ENCODE data around the gene CRTC1. TPM values are rescaled to one million over a fixed set of nuclear protein-coding genes. Genes with fewer than 3 reads are reported as not detected.

The CRTC1 gene
- total and polyA plus RNA-seq, 3 donors from 2014 or later, result 15.6 to 32.1 (median 28.1) TPM

DNA sequence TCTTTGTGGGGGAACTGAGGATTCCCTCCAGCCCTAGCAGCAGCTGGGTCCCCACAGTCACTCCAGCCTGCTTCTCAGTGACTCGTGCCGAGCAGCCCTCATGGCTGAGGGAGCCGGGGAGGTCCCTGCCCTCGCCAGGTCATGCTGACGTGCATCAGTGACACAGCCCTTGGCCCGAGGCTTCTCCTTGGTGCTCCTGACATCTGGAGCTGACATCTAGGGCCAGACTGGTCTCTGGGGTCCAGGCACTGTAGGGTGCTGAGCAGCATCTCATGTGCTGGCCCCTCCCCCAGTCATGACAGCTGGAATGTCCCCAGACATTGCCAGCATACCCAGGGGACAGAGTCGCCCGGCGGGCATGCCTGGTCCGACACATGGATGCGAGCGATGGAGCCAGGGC is 93.3 kb downstream of the CRTC1 start:
- Histone ChIP-seq H3K4me3 (no peak overlapping the region), H3K4me1 (no peaks in the 10 kb centered on the region), H3K9me3 (no peaks in the 10 kb centered on the region), H3K27me3 (no peaks in the 10 kb centered on the region), H3K27ac (no peak overlapping the region), H3K36me3 (ENCODE audit: low read depth, missing control alignments) (no peaks in the 10 kb centered on the region)
- intact Hi-C loops (cut with DNase I; ENCODE audit: low total_unique reads), result no loop called here
- TF ChIP-seq, protein P1, sequence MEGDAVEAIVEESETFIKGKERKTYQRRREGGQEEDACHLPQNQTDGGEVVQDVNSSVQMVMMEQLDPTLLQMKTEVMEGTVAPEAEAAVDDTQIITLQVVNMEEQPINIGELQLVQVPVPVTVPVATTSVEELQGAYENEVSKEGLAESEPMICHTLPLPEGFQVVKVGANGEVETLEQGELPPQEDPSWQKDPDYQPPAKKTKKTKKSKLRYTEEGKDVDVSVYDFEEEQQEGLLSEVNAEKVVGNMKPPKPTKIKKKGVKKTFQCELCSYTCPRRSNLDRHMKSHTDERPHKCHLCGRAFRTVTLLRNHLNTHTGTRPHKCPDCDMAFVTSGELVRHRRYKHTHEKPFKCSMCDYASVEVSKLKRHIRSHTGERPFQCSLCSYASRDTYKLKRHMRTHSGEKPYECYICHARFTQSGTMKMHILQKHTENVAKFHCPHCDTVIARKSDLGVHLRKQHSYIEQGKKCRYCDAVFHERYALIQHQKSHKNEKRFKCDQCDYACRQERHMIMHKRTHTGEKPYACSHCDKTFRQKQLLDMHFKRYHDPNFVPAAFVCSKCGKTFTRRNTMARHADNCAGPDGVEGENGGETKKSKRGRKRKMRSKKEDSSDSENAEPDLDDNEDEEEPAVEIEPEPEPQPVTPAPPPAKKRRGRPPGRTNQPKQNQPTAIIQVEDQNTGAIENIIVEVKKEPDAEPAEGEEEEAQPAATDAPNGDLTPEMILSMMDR (IDR thresholded peaks at IDR 0.05), result no peak
- TF ChIP-seq POLR2A (IDR thresholded peaks at IDR 0.05), result no peak
- WGBS, 2 donors, result 91% methylated on average over 12 of the region's 12 CpGs; no CpG with 5 or more reads in 1 of the 2 donors
- no peak for DNase-seq

DNA sequence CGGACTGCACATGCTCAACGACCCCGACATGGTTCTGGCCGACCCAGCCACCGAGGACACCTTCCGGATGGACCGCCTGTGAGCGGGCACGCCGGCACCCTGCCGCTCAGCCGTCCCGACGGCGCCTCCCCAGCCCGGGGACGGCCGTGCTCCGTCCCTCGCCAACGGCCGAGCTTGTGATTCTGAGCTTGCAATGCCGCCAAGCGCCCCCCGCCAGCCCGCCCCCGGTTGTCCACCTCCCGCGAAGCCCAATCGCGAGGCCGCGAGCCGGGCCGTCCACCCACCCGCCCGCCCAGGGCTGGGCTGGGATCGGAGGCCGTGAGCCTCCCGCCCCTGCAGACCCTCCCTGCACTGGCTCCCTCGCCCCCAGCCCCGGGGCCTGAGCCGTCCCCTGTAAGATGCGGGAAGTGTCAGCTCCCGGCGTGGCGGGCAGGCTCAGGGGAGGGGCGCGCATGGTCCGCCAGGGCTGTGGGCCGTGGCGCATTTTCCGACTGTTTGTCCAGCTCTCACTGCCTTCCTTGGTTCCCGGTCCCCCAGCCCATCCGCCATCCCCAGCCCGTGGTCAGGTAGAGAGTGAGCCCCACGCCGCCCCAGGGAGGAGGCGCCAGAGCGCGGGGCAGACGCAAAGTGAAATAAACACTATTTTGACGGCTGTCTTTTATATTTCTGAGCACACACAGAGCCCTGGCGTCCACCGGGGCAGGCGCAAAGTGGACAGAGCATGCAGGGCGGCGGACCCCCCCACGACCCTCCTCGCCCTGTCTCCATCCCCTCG is 94.0 kb downstream of the CRTC1 start:
- H3K27me3 ChIP-seq, result no peaks in the 10 kb centered on the region
- no peak overlapping the region for H3K4me3 ChIP-seq
- intact Hi-C loops (cut with DNase I; ENCODE audit: low total_unique reads), result no loop called here
- H3K9me3 ChIP-seq, result no peaks in the 10 kb centered on the region
- H3K27ac ChIP-seq, result no peak overlapping the region
- TF ChIP-seq, protein P1 (IDR thresholded peaks at IDR 0.05), result no peak
- TF ChIP-seq POLR2A (IDR thresholded peaks at IDR 0.05), result no peak
- DNase-seq, result no peak
- no peaks in the 10 kb centered on the region for H3K36me3 ChIP-seq (ENCODE audit: low read depth, missing control alignments)
- H3K4me1 ChIP-seq, result no peaks in the 10 kb centered on the region
- WGBS, 2 donors, result 85 to 87% methylated on average over 16 to 71 of the region's 71 CpGs

DNA sequence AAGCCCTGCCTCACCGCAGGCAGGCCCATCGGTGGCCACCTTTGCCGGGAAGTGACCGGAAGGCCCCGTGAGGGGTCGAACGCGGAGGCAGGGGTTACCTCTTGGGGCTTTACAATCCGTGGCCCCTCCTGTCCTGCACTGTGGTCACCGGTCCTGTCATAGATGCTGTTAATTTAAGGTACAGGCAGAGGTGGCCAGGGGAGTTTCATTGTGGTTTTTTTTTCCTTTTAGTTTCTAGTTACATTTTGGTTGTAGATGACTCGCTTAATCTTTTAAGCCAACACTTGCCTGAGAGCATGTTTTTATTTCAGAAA is 94.6 kb downstream of the CRTC1 start:
- 74 to 84% methylated on average over 10 to 11 of the region's 11 CpGs for WGBS, 2 donors
- Histone ChIP-seq H3K4me1 (no peaks in the 10 kb centered on the region), H3K9me3 (no peaks in the 10 kb centered on the region), H3K4me3 (no peak overlapping the region), H3K27me3 (no peaks in the 10 kb centered on the region), H3K36me3 (ENCODE audit: low read depth, missing control alignments) (no peaks in the 10 kb centered on the region), H3K27ac (no peak overlapping the region)
- no peak for DNase-seq
- no peak for TF ChIP-seq POLR2A (IDR thresholded peaks at IDR 0.05)
- intact Hi-C loops (cut with DNase I; ENCODE audit: low total_unique reads), result no loop called here

GRCh38 chr19:18778826-18779495 is 95.5 kb downstream of the CRTC1 start:
- Histone ChIP-seq H3K4me3 (no peak overlapping the region), H3K36me3 (ENCODE audit: low read depth, missing control alignments) (no peaks in the 10 kb centered on the region), H3K9me3 (no peaks in the 10 kb centered on the region), H3K27ac (no peak overlapping the region), H3K4me1 (no peaks in the 10 kb centered on the region), H3K27me3 (no peaks in the 10 kb centered on the region)
- intact Hi-C loops (cut with DNase I; ENCODE audit: low total_unique reads), result no loop called here
- 88 to 90% methylated on average over 12 to 14 of the region's 14 CpGs for WGBS, 2 donors
- no peak for DNase-seq
- no peak for TF ChIP-seq POLR2A (IDR thresholded peaks at IDR 0.05)
- TF ChIP-seq, protein P1 (IDR thresholded peaks at IDR 0.05), result no peak

GRCh38 chr19:18780081-18780480 is 96.6 kb downstream of the CRTC1 start:
- H3K9me3 ChIP-seq, result no peaks in the 10 kb centered on the region
- H3K36me3 ChIP-seq (ENCODE audit: low read depth, missing control alignments), result no peaks in the 10 kb centered on the region
- H3K4me3 ChIP-seq, result no peak overlapping the region
- no peak overlapping the region for H3K27ac ChIP-seq
- WGBS, 2 donors, result 83 to 92% methylated on average over 8 to 17 of the region's 17 CpGs
- TF ChIP-seq, protein P1 (IDR thresholded peaks at IDR 0.05), result no peak
- no peak for TF ChIP-seq POLR2A (IDR thresholded peaks at IDR 0.05)
- intact Hi-C loops (cut with DNase I; ENCODE audit: low total_unique reads), result no loop called here
- no peak for DNase-seq
- H3K27me3 ChIP-seq, result no peaks in the 10 kb centered on the region
- H3K4me1 ChIP-seq, result no peaks in the 10 kb centered on the region
